ENCODE measurements around the gene NCAPG.

Gene NCAPG

DNA sequence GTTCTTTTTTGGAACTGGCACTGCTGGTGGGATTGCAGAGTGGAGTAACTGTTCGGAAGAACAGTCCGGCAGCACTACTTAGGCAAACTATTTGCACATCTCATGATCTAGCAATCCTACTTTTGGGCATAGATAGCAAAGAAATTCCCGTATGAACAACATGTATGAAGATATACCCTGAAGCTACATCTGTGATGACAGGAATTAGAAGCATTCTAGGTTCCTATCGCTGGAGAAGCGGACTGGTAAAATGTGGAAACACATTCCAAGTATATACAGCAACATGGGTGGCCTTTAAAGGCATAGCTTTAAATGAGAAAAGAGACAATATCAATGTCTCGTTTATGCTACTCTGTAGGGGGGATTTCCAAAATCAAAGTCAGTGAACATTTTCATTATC lies 3.3 kb upstream of the NCAPG start:
- Histone ChIP-seq H3K4me1 (ENCODE audit: control insufficient read depth, low read depth, low read length) (peaks cover 2% of the 10 kb centered on the region), H2BK120ac (ENCODE audit: low read depth, low read length) (no peak overlapping the region), H3K4me2 (ENCODE audit: low read length) (peak overlapping the region; percentile 6), H2BK5ac (ENCODE audit: low read length) (no peak overlapping the region), H4K8ac (ENCODE audit: low read depth, low read length) (no peak overlapping the region), H3K27me3 (ENCODE audit: insufficient read depth, low read length, poor library complexity) (no peaks in the 10 kb centered on the region), H3K4me3 (ENCODE audit: low read length) (no peak overlapping the region), H3K79me2 (ENCODE audit: control insufficient read depth, insufficient read depth, low read length) (peaks cover 51% of the 10 kb centered on the region), H3K27ac (ENCODE audit: low read depth, low read length) (no peak overlapping the region), H2BK15ac (replicated peaks; ENCODE audit: low read depth) (no peak overlapping the region), H3K18ac (ENCODE audit: low read length) (no peak overlapping the region), H4K5ac (ENCODE audit: low read length) (no peak overlapping the region), H3K56ac (ENCODE audit: low read length) (peak overlapping the region; percentile 53), H3K9ac (ENCODE audit: low read length) (peak overlapping the region; percentile 13), H3K23ac (ENCODE audit: low read length) (no peak overlapping the region), H3K4ac (ENCODE audit: low read depth, low read length) (no peak overlapping the region), H2AK5ac (ENCODE audit: low read length) (no peak overlapping the region), H3K36me3 (ENCODE audit: control insufficient read depth, insufficient read depth, low read length) (peaks cover 5% of the 10 kb centered on the region), H3K79me1 (ENCODE audit: low read length) (peaks cover 8% of the 10 kb centered on the region)
- no peak for DNase-seq
- no CpG with 5 or more reads among the region's 6 CpGs for WGBS (ENCODE audit: extremely low coverage, insufficient coverage, low lambda C conversion rate)

- no peak overlapping the region for H2AK5ac ChIP-seq (ENCODE audit: low read length)
- no peak overlapping the region for H2BK120ac ChIP-seq (ENCODE audit: low read depth, low read length)
- H3K56ac ChIP-seq (ENCODE audit: low read length) = peak overlapping the region; percentile 95
- H3K79me1 ChIP-seq (ENCODE audit: low read length) = peaks cover 5% of the 10 kb centered on the region
- H3K4me2 ChIP-seq (ENCODE audit: low read length) = peak overlapping the region; percentile 73
- H4K8ac ChIP-seq (ENCODE audit: low read depth, low read length) = no peak overlapping the region
- peaks cover 60% of the 10 kb centered on the region for H3K79me2 ChIP-seq (ENCODE audit: control insufficient read depth, insufficient read depth, low read length)
- no peak overlapping the region for H2BK15ac ChIP-seq (replicated peaks; ENCODE audit: low read depth)
- H3K4ac ChIP-seq (ENCODE audit: low read depth, low read length) = no peak overlapping the region
- H3K9ac ChIP-seq (ENCODE audit: low read length) = peak overlapping the region; percentile 91
- H3K4me3 ChIP-seq (ENCODE audit: low read length) = peak overlapping the region; percentile 74
- no peak overlapping the region for H3K23ac ChIP-seq (ENCODE audit: low read length)
- WGBS (ENCODE audit: extremely low coverage, insufficient coverage, low lambda C conversion rate) = no CpG with 5 or more reads among the region's 7 CpGs
- DNase-seq = no peak
- H3K18ac ChIP-seq (ENCODE audit: low read length) = no peak overlapping the region
- no peak overlapping the region for H3K27ac ChIP-seq (ENCODE audit: low read depth, low read length)
- H2BK5ac ChIP-seq (ENCODE audit: low read length) = no peak overlapping the region
- peaks cover 2% of the 10 kb centered on the region for H3K4me1 ChIP-seq (ENCODE audit: control insufficient read depth, low read depth, low read length)
- H3K27me3 ChIP-seq (ENCODE audit: insufficient read depth, low read length, poor library complexity) = no peaks in the 10 kb centered on the region
- H3K36me3 ChIP-seq (ENCODE audit: control insufficient read depth, insufficient read depth, low read length) = no peaks in the 10 kb centered on the region
- no peak overlapping the region for H4K5ac ChIP-seq (ENCODE audit: low read length)
Observed at GRCh38 chr4:17809667-17810066, 1.1 kb upstream of the NCAPG start.

DNA sequence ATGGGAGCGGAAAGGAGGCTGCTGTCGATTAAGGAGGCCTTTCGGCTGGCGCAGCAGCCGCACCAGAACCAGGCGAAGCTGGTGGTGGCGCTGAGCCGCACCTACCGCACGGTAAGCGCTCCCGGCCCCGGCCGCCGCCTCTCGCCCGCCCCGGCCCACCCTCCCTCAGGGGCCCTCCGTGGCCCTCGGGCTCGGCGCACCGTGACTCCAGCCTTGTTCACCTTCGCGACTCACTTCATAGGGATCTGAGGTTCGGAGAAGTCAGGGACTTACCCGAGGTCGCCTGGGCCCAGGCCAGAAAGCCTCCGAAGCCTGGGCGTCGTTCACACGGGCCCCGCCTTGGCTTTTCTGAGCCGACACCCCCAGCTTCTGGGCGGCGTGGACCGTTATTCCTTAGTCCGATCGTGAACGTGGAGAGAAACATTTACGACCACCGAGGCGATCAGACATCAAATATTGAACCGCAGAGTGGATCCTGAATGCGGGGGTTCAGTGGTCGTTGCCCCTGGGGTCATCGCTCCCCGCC lies 362 bp downstream of the NCAPG start:
- Histone ChIP-seq H2BK120ac (ENCODE audit: low read depth, low read length) (no peak overlapping the region), H3K4ac (ENCODE audit: low read depth, low read length) (peak overlapping the region; percentile 78), H2BK15ac (replicated peaks; ENCODE audit: low read depth) (no peak overlapping the region), H3K4me3 (ENCODE audit: low read length) (peak overlapping the region; percentile 91), H3K79me1 (ENCODE audit: low read length) (peaks cover 3% of the 10 kb centered on the region), H3K79me2 (ENCODE audit: control insufficient read depth, insufficient read depth, low read length) (peaks cover 56% of the 10 kb centered on the region), H3K36me3 (ENCODE audit: control insufficient read depth, insufficient read depth, low read length) (no peaks in the 10 kb centered on the region), H4K5ac (ENCODE audit: low read length) (no peak overlapping the region), H3K9ac (ENCODE audit: low read length) (peak overlapping the region; percentile 95), H4K8ac (ENCODE audit: low read depth, low read length) (no peak overlapping the region), H3K18ac (ENCODE audit: low read length) (peak overlapping the region; percentile 90), H3K4me2 (ENCODE audit: low read length) (peak overlapping the region; percentile 18), H3K56ac (ENCODE audit: low read length) (peak overlapping the region; percentile 99), H3K27ac (ENCODE audit: low read depth, low read length) (peak overlapping the region; percentile 74), H3K27me3 (ENCODE audit: insufficient read depth, low read length, poor library complexity) (no peaks in the 10 kb centered on the region), H2AK5ac (ENCODE audit: low read length) (no peak overlapping the region), H3K23ac (ENCODE audit: low read length) (peak overlapping the region; percentile 73), H2BK5ac (ENCODE audit: low read length) (peak overlapping the region; percentile 65), H3K4me1 (ENCODE audit: control insufficient read depth, low read depth, low read length) (peaks cover 2% of the 10 kb centered on the region)
- DNase-seq = no peak
- no CpG with 5 or more reads among the region's 48 CpGs for WGBS (ENCODE audit: extremely low coverage, insufficient coverage, low lambda C conversion rate)

DNA sequence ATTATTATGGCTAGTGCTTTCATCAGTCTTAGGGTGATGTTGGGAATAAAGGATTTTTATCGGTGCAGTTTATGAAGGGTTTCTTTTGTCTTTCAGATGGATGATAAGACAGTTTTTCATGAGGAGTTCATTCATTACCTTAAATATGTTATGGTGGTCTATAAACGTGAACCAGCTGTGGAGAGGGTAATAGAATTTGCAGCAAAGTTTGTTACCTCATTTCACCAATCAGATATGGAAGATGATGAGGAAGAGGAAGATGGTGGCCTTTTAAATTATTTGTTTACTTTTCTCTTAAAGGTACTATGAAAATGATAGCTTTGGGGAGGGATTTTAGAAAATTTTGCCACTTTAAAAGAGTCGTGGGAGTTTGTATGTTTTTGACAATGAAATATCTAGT lies 1.3 kb downstream of the NCAPG start:
- Histone ChIP-seq H3K27me3 (ENCODE audit: insufficient read depth, low read length, poor library complexity) (no peaks in the 10 kb centered on the region), H2BK120ac (ENCODE audit: low read depth, low read length) (no peak overlapping the region), H3K4me3 (ENCODE audit: low read length) (peak overlapping the region; percentile 91), H3K56ac (ENCODE audit: low read length) (no peak overlapping the region), H3K18ac (ENCODE audit: low read length) (no peak overlapping the region), H3K27ac (ENCODE audit: low read depth, low read length) (no peak overlapping the region), H3K9ac (ENCODE audit: low read length) (peak overlapping the region; percentile 95), H2BK15ac (replicated peaks; ENCODE audit: low read depth) (no peak overlapping the region), H3K4me2 (ENCODE audit: low read length) (peak overlapping the region; percentile 1), H2AK5ac (ENCODE audit: low read length) (no peak overlapping the region), H3K4me1 (ENCODE audit: control insufficient read depth, low read depth, low read length) (peaks cover 2% of the 10 kb centered on the region), H3K79me1 (ENCODE audit: low read length) (peaks cover 3% of the 10 kb centered on the region), H2BK5ac (ENCODE audit: low read length) (no peak overlapping the region), H4K5ac (ENCODE audit: low read length) (no peak overlapping the region), H4K8ac (ENCODE audit: low read depth, low read length) (no peak overlapping the region), H3K4ac (ENCODE audit: low read depth, low read length) (no peak overlapping the region), H3K23ac (ENCODE audit: low read length) (no peak overlapping the region), H3K36me3 (ENCODE audit: control insufficient read depth, insufficient read depth, low read length) (no peaks in the 10 kb centered on the region), H3K79me2 (ENCODE audit: control insufficient read depth, insufficient read depth, low read length) (peaks cover 58% of the 10 kb centered on the region)
- DNase-seq = no peak
- no CpG with 5 or more reads among the region's 3 CpGs for WGBS (ENCODE audit: extremely low coverage, insufficient coverage, low lambda C conversion rate)

GRCh38 chr4:17812801-17813200 lies 2.0 kb downstream of the NCAPG start:
- H3K4me3 ChIP-seq (ENCODE audit: low read length) = no peak overlapping the region
- no CpG with 5 or more reads among the region's 3 CpGs for WGBS (ENCODE audit: extremely low coverage, insufficient coverage, low lambda C conversion rate)

GRCh38 chr4:17814140-17814539 lies 3.4 kb downstream of the NCAPG start:
- Histone ChIP-seq H3K56ac (ENCODE audit: low read length) (no peak overlapping the region), H3K9ac (ENCODE audit: low read length) (no peak overlapping the region), H2BK15ac (replicated peaks; ENCODE audit: low read depth) (no peak overlapping the region), H3K18ac (ENCODE audit: low read length) (no peak overlapping the region), H3K27ac (ENCODE audit: low read depth, low read length) (no peak overlapping the region), H3K4me2 (ENCODE audit: low read length) (no peak overlapping the region), H2BK120ac (ENCODE audit: low read depth, low read length) (no peak overlapping the region), H3K79me1 (ENCODE audit: low read length) (no peaks in the 10 kb centered on the region), H3K79me2 (ENCODE audit: control insufficient read depth, insufficient read depth, low read length) (peaks cover 43% of the 10 kb centered on the region), H2AK5ac (ENCODE audit: low read length) (no peak overlapping the region), H3K36me3 (ENCODE audit: control insufficient read depth, insufficient read depth, low read length) (no peaks in the 10 kb centered on the region), H4K5ac (ENCODE audit: low read length) (no peak overlapping the region), H3K23ac (ENCODE audit: low read length) (no peak overlapping the region), H3K4me3 (ENCODE audit: low read length) (no peak overlapping the region), H3K4me1 (ENCODE audit: control insufficient read depth, low read depth, low read length) (no peaks in the 10 kb centered on the region), H3K27me3 (ENCODE audit: insufficient read depth, low read length, poor library complexity) (no peaks in the 10 kb centered on the region), H4K8ac (ENCODE audit: low read depth, low read length) (no peak overlapping the region), H3K4ac (ENCODE audit: low read depth, low read length) (no peak overlapping the region), H2BK5ac (ENCODE audit: low read length) (no peak overlapping the region)
- no CpG with 5 or more reads among the region's 3 CpGs for WGBS (ENCODE audit: extremely low coverage, insufficient coverage, low lambda C conversion rate)
- DNase-seq = peak; percentile 23

More at GRCh38 chr4:17812801-17813200, 2.0 kb downstream of the NCAPG start:
- Histone ChIP-seq H3K56ac (ENCODE audit: low read length) (no peak overlapping the region), H3K4me1 (ENCODE audit: control insufficient read depth, low read depth, low read length) (peaks cover under 1% of the 10 kb centered on the region), H3K9ac (ENCODE audit: low read length) (peak overlapping the region; percentile 53), H3K18ac (ENCODE audit: low read length) (no peak overlapping the region), H3K27ac (ENCODE audit: low read depth, low read length) (no peak overlapping the region), H4K5ac (ENCODE audit: low read length) (no peak overlapping the region), H3K4ac (ENCODE audit: low read depth, low read length) (no peak overlapping the region), H3K4me2 (ENCODE audit: low read length) (no peak overlapping the region), H3K79me1 (ENCODE audit: low read length) (no peaks in the 10 kb centered on the region), H3K79me2 (ENCODE audit: control insufficient read depth, insufficient read depth, low read length) (peaks cover 51% of the 10 kb centered on the region), H2BK5ac (ENCODE audit: low read length) (no peak overlapping the region), H2BK120ac (ENCODE audit: low read depth, low read length) (no peak overlapping the region), H3K23ac (ENCODE audit: low read length) (no peak overlapping the region), H4K8ac (ENCODE audit: low read depth, low read length) (no peak overlapping the region), H2AK5ac (ENCODE audit: low read length) (no peak overlapping the region), H3K27me3 (ENCODE audit: insufficient read depth, low read length, poor library complexity) (no peaks in the 10 kb centered on the region), H3K36me3 (ENCODE audit: control insufficient read depth, insufficient read depth, low read length) (no peaks in the 10 kb centered on the region), H2BK15ac (replicated peaks; ENCODE audit: low read depth) (no peak overlapping the region)
- no peak for DNase-seq
